Stimulated activated CD4-positive, alpha-beta T cell treated with anti-CD3 and anti-CD28 coated beads, Interleukin-4, amount 100 ng/mL, for 4 hours (primary cell): Measurements from ENCODE around the gene ATP2B3.

Experiments used
- DNase-seq, 2 experiments: peaks; one replicate each; pipeline ENCODE4 v3.0.0-alpha.2; 2020

ATP2B3 gene

GRCh38 chrX:153576239-153576870 lies 58.9 kb downstream of the ATP2B3 start:
- DNase-seq, result no peak

GRCh38 chrX:153576961-153577360 lies 59.5 kb downstream of the ATP2B3 start:
- DNase-seq, result no peak

- DNase-seq, result no peak
Measured at GRCh38 chrX:153578200-153578835, 60.9 kb downstream of the ATP2B3 start.

GRCh38 chrX:153578889-153579288 lies 61.4 kb downstream of the ATP2B3 start:
- no peak for DNase-seq

GRCh38 chrX:153580700-153581386 lies 63.4 kb downstream of the ATP2B3 start:
- DNase-seq, result no peak

GRCh38 chrX:153582896-153583295 lies 65.5 kb downstream of the ATP2B3 start:
- DNase-seq, result peak; percentile 53 to 65

GRCh38 chrX:153583433-153583832 lies 66.0 kb downstream of the ATP2B3 start:
- DNase-seq, result no peak

- no peak for DNase-seq
Measured at GRCh38 chrX:153585827-153586226, 68.4 kb downstream of the ATP2B3 start.

- no peak for DNase-seq
Measured at GRCh38 chrX:153587342-153587741, 69.9 kb downstream of the ATP2B3 start.

- DNase-seq, result no peak
Measured at GRCh38 chrX:153588021-153588781, 70.8 kb downstream of the ATP2B3 start.

GRCh38 chrX:153588782-153589446 lies 71.5 kb downstream of the ATP2B3 start:
- no peak for DNase-seq

- no peak for DNase-seq
Measured at GRCh38 chrX:153590961-153591956, 73.8 kb downstream of the ATP2B3 start.

GRCh38 chrX:153592091-153592833 lies 74.8 kb downstream of the ATP2B3 start:
- no peak for DNase-seq

GRCh38 chrX:153592966-153593688 lies 75.7 kb downstream of the ATP2B3 start:
- DNase-seq, result no peak

GRCh38 chrX:153593811-153594500 lies 76.5 kb downstream of the ATP2B3 start:
- no peak for DNase-seq

GRCh38 chrX:153595387-153595786 lies 77.9 kb downstream of the ATP2B3 start:
- DNase-seq, result no peak

GRCh38 chrX:153595859-153596857 lies 78.7 kb downstream of the ATP2B3 start:
- no peak for DNase-seq
